Muscle of arm (tissue), 12 donors: Measurements from ENCODE around the gene RIPPLY1. TPM values are rescaled to one million over a fixed set of nuclear protein-coding genes. Genes with fewer than 3 reads are reported as not detected.

Source experiments
- polyA plus RNA-seq, 12 donors: library from polyadenylated mRNA; unstranded; fragments of 120-200 nt; gene quantifications; one replicate each; pipeline ENCODE4 v1.2.1, GENCODE V29; 2013; ENCODE audit not compliant: insufficient read length in 12 of 12

Gene RIPPLY1
- polyA plus RNA-seq, 12 donors = 0.28 to 0.84 (median 0.59) TPM; not detected in 4

Other genes starting within 250 kb of the RIPPLY1 start
- 10 to 100 TPM in 1 of 12 donors, 1 to 10 TPM in 3, under 1 TPM in 3, not detected in 5; 0.07 to 19.7 (median 1.4) TPM for gene RNF128, start 176.6 kb downstream of the RIPPLY1 start, polyA plus RNA-seq
- 1 to 10 TPM in 11 of 12 donors, not detected in 1; 3.5 to 9.7 (median 5.6) TPM for gene TBC1D8B, start 100.7 kb downstream of the RIPPLY1 start, polyA plus RNA-seq
- 10 to 100 TPM in 1 of 12 donors, 1 to 10 TPM in 1, under 1 TPM in 9, not detected in 1; 0.19 to 24.9 (median 0.53) TPM for gene CLDN2, start 17.1 kb upstream of the RIPPLY1 start, polyA plus RNA-seq
- gene MORC4, start 96.9 kb upstream of the RIPPLY1 start, polyA plus RNA-seq = 10 to 100 TPM in 11 of 12 donors, not detected in 1; 30.3 to 47.7 (median 42.5) TPM
- gene RBM41, start 215.5 kb upstream of the RIPPLY1 start, polyA plus RNA-seq = 10 to 100 TPM in 7 of 12 donors, 1 to 10 TPM in 4, not detected in 1; 3.6 to 19.5 (median 12.2) TPM